ENCODE results near the gene ZNF133. TPM values are rescaled to one million over a fixed set of nuclear protein-coding genes. Genes with fewer than 3 reads are reported as not detected.
A peak's percentile ranks its signal among the peaks of the same experiment; 100 is the strongest.

Gene ZNF133
- total and polyA plus RNA-seq, 2 of the 13 experiments (the other 11 are each of a cell fraction or from before 2014, with no cell fraction given) = 23.5 to 26.7 TPM

- TF ChIP-seq RBM22 (optimal IDR thresholded peaks at IDR 0.05; ENCODE audit: low read length) (peak; percentile 24), ZMYM4 (CRISPR knock-in tag; IDR thresholded peaks at IDR 0.05) (no peak), FOXK2 (IDR thresholded peaks at IDR 0.05) (no peak)
Measured at GRCh38 chr20:18316166-18316565, 27.8 kb downstream of the ZNF133 start (continued).

GRCh38 chr20:18321316-18321715, 33.0 kb downstream of the ZNF133 start:
- no TSS peak for BruUV-seq (replicated peaks)
- no peak for ATAC-seq
- Histone ChIP-seq H3K4me1 (ENCODE audit: insufficient read depth, low read length) (peaks cover 41% of the 10 kb centered on the region), H3K4me3 (replicated peaks in 1 of 3; ENCODE audit: insufficient read depth in 1 of 3, low read depth in 2 of 3, low read length in 3 of 3) (no peak overlapping the region), H3K4me2 (ENCODE audit: low read depth, low read length) (no peak overlapping the region), H3K27me3 (ENCODE audit: control insufficient read depth in 1 of 2, insufficient read depth in 2 of 2, low read length in 2 of 2) (no peaks in the 10 kb centered on the region), H3K36me3 (replicated peaks in 1 of 2; ENCODE audit: control insufficient read depth in 1 of 2, insufficient read depth in 2 of 2, low read length in 2 of 2) (peaks cover 5 to 11% of the 10 kb centered on the region in 2 experiments), H3K9ac (ENCODE audit: insufficient read depth, low read depth, low read length) (no peak overlapping the region), H3K27ac (ENCODE audit: extremely low read length, insufficient read depth, low read length) (no peak overlapping the region), H4K20me1 (ENCODE audit: insufficient read depth, low read length) (no peaks in the 10 kb centered on the region), H3K9me3 (ENCODE audit: low read length) (no peaks in the 10 kb centered on the region), H2AFZ (ENCODE audit: low read length) (no peak overlapping the region), H3K79me2 (ENCODE audit: insufficient read depth, low read length) (no peaks in the 10 kb centered on the region)
- FAIRE-seq = no peak
- ChIA-PET POLR2A (interaction anchor here (2.0 kb wide), 1 partner anchor 33 kb away, joined by 4 read pairs; the partner anchor contains the start of gene ZNF133), CTCF (ENCODE audit: low intra/inter-chr PET ratio, low total read pairs) (no interaction called here)
- in situ Hi-C loops (cut with HindIII; ENCODE audit: extremely low pct_ligation_motif_present, low pct_unique_long_range_greater_than_20kb) (no loop called here), intact Hi-C loops (cut with micrococcal nuclease; ENCODE audit: unreplicated experiment) (loop anchor here (10.0 kb wide), 1 partner anchor 143 kb away; the partner anchor contains the start of genes DZANK1 and POLR3F)
- no peak for DNase-seq (ENCODE audit: low spot score)
- TF ChIP-seq ELF4 (CRISPR knock-in tag; IDR thresholded peaks at IDR 0.05; ENCODE audit: borderline replicate concordance) = no peak
- TF ChIP-seq ZNF781 (CRISPR knock-in tag; IDR thresholded peaks at IDR 0.05; ENCODE audit: borderline replicate concordance, not compliant biosample characterization) = no peak
- no peak for TF ChIP-seq BATF2 (CRISPR knock-in tag; IDR thresholded peaks at IDR 0.05)
- no peak for TF ChIP-seq ZNF616 (CRISPR knock-in tag; IDR thresholded peaks at IDR 0.05; ENCODE audit: low read depth)
- no peak for TF ChIP-seq ISL2 (CRISPR knock-in tag; IDR thresholded peaks at IDR 0.05)
- TF ChIP-seq CREB1 (IDR thresholded peaks at IDR 0.05) = no peak
- no peak for TF ChIP-seq CREB1 (CRISPR knock-in tag; IDR thresholded peaks at IDR 0.05)
- no peak for TF ChIP-seq ZNF737 (CRISPR knock-in tag; IDR thresholded peaks at IDR 0.05; ENCODE audit: borderline replicate concordance)
- TF ChIP-seq BHLHE40 (IDR thresholded peaks at IDR 0.05; ENCODE audit: low read length) = no peak
- no peak for TF ChIP-seq ZNF484 (CRISPR knock-in tag; IDR thresholded peaks at IDR 0.05; ENCODE audit: borderline replicate concordance, low read depth)
- no peak for TF ChIP-seq ZNF256 (CRISPR knock-in tag; conservative IDR thresholded peaks at IDR 0.05)
- no peak for TF ChIP-seq GATAD2A (CRISPR knock-in tag; IDR thresholded peaks at IDR 0.05)
- TF ChIP-seq YY1 (IDR thresholded peaks at IDR 0.05; ENCODE audit: insufficient read depth, insufficient replicate concordance, low read depth, low read length) = no peak
- TF ChIP-seq SKIL (CRISPR knock-in tag; IDR thresholded peaks at IDR 0.05; ENCODE audit: borderline replicate concordance) = no peak
- no peak for TF ChIP-seq ARHGAP35 (CRISPR knock-in tag; IDR thresholded peaks at IDR 0.05; ENCODE audit: borderline replicate concordance)
- TF ChIP-seq GTF2F1 (IDR thresholded peaks at IDR 0.05; ENCODE audit: low read length) = no peak
- no peak for TF ChIP-seq GATA4 (IDR thresholded peaks at IDR 0.05; ENCODE audit: borderline replicate concordance, low read depth)
- TF ChIP-seq CENPX (CRISPR knock-in tag; IDR thresholded peaks at IDR 0.05) = no peak
